GM12878 (cell line): ENCODE measurements around the gene METTL21C. TPM values are rescaled to one million over a fixed set of nuclear protein-coding genes. Genes with fewer than 3 reads are reported as not detected.

Source experiments
- ATAC-seq: fragments of 200-7000 bp; cut with Tn5 transposase; 3 replicates; pipeline ENCODE4 v1.9.1; 2020; ENCODE audit warnings: mild to moderate bottlenecking, moderate library complexity
- BruUV-seq: library from RNA; stranded (reverse); fragments of 400-500 nt; replicated peaks from 2 replicates; lab custom pipeline; 2021; lab: Mats Ljungman, UMichigan
- CTCF ChIA-PET: fragments of 300-600 bp; sonication (Branson Sonifier 250); formaldehyde crosslinking; extraction: SDS; loops from one replicate; lab custom pipeline; 2021; ENCODE audit warnings: inconsistent platforms; lab: Yijun Ruan, JAX
- POLR2A ChIA-PET: fragments of 350-600 bp; formaldehyde crosslinking; extraction: SDS; loops from one replicate; lab custom pipeline; 2021; ENCODE audit warnings: inconsistent platforms; lab: Charles Lee
- RAD21 ChIA-PET: fragments of 300-600 bp; sonication (Branson Sonifier 250); formaldehyde crosslinking; loops from one replicate; lab custom pipeline; 2023; ENCODE audit warnings: antibody characterized with exemption; ENCODE audit not compliant: unreplicated experiment; lab: Charles Lee
- SMC1A ChIA-PET: fragments of 300-600 bp; sonication (Branson Sonifier 250); formaldehyde crosslinking; loops from one replicate; lab custom pipeline; 2023; ENCODE audit not compliant: unreplicated experiment, uncharacterized antibody; lab: Charles Lee
- DNase-seq: peaks from one replicate; pipeline ENCODE4 v3.0.0-alpha.2; 2011; ENCODE audit warnings: low read depth, low spot score
- FAIRE-seq: peaks from 3 replicates; lab custom pipeline; 2011; peaks lifted over from hg19 to GRCh38; lab: Jason Lieb, UNC
- H2AFZ ChIP-seq: 2 replicates; pipeline ENCODE4 v1.6.0; 2011; ENCODE audit warnings: low read depth, low read length, control low read depth; ENCODE audit not compliant: control insufficient read depth
- H3K27ac ChIP-seq: 2 replicates; pipeline ENCODE4 v1.5.1; 2011; ENCODE audit warnings: control low read depth; ENCODE audit not compliant: control insufficient read depth, insufficient read depth
- H3K27me3 ChIP-seq, 2 experiments: replicated peaks in 1 of 2; 2 replicates each; pipeline versions ENCODE4 v1.6.0 to v1.6.1; 2011; ENCODE audit warnings: low read length in 1 of 2; ENCODE audit not compliant: control insufficient read depth in 2 of 2, insufficient read depth in 2 of 2
- H3K36me3 ChIP-seq, 2 experiments: 2 replicates each; pipeline ENCODE4 v1.5.1; 2011; ENCODE audit warnings: low read length in 1 of 2; ENCODE audit not compliant: control insufficient read depth in 2 of 2, insufficient read depth in 2 of 2
- H3K4me1 ChIP-seq: 2 replicates; pipeline ENCODE4 v1.6.1; 2011; ENCODE audit warnings: mild to moderate bottlenecking, low read length, moderate library complexity, mixed read lengths; ENCODE audit not compliant: control insufficient read depth, insufficient read depth
- H3K4me2 ChIP-seq: 2 replicates; pipeline ENCODE4 v1.6.0; 2011; ENCODE audit warnings: control low read depth; ENCODE audit not compliant: control insufficient read depth, insufficient read depth
- H3K4me3 ChIP-seq: fragments of 200-600 bp; sonication (generic); 2 replicates; pipeline ENCODE4 v1.5.1; 2016
- H3K79me2 ChIP-seq: 2 replicates; pipeline ENCODE4 v1.6.0; 2011; ENCODE audit warnings: low read length; ENCODE audit not compliant: control insufficient read depth, insufficient read depth
- H3K9ac ChIP-seq: 2 replicates; pipeline ENCODE4 v1.8.0; 2011; ENCODE audit warnings: low read length, control low read depth, mixed read lengths; ENCODE audit not compliant: control insufficient read depth, insufficient read depth
- H3K9me3 ChIP-seq: replicated peaks from 3 replicates; pipeline ENCODE4 v1.5.1; 2011; ENCODE audit warnings: mild to moderate bottlenecking, low read length; ENCODE audit not compliant: control insufficient read depth, insufficient read depth
- H4K20me1 ChIP-seq: 2 replicates; pipeline ENCODE4 v1.6.0; 2011; ENCODE audit not compliant: control insufficient read depth, insufficient read depth
- BHLHE40 ChIP-seq, 2 experiments: fragments of 450-650 bp in 1 of 2; IDR thresholded peaks; 2 replicates each; pipeline ENCODE4 v1.6.1; 2011 to 2017; ENCODE audit warnings: low read depth in 2 of 2, borderline replicate concordance in 1 of 2, improper control_type of control experiment in 1 of 2, low read length in 1 of 2, mild to moderate bottlenecking in 1 of 2
- ETV6 ChIP-seq, 2 experiments: fragments of 450-650 bp in 1 of 2; IDR thresholded peaks in 1 of 2; conservative IDR thresholded peaks in 1 of 2; 2 replicates each; pipeline ENCODE4 v1.6.1; 2014; ENCODE audit warnings: antibody characterized with exemption in 1 of 2, borderline replicate concordance in 1 of 2, low read depth in 1 of 2, mild to moderate bottlenecking in 1 of 2, moderate library complexity in 1 of 2
- FOS ChIP-seq: IDR thresholded peaks from 3 replicates; pipeline ENCODE4 v1.6.1; 2011; ENCODE audit warnings: borderline replicate concordance; ENCODE audit not compliant: insufficient read length; ENCODE audit errors: extremely low read depth
- HDGF ChIP-seq: fragments of 450-650 bp; IDR thresholded peaks from 2 replicates; pipeline ENCODE4 v1.6.1; 2016; ENCODE audit warnings: antibody characterized with exemption
- KLF5 ChIP-seq: fragments of 450-650 bp; IDR thresholded peaks from 2 replicates; pipeline ENCODE4 v1.6.1; 2014; ENCODE audit warnings: mild to moderate bottlenecking; ENCODE audit not compliant: partially characterized antibody
- LARP7 ChIP-seq: fragments of 450-650 bp; IDR thresholded peaks from 2 replicates; pipeline ENCODE4 v1.6.1; 2017; ENCODE audit warnings: mild to moderate bottlenecking
- PKNOX1 ChIP-seq: fragments of 450-650 bp; IDR thresholded peaks from 2 replicates; pipeline ENCODE4 v1.6.1; 2016; ENCODE audit warnings: mild to moderate bottlenecking
- RELA ChIP-seq: fragments of 450-650 bp; IDR thresholded peaks from 2 replicates; pipeline ENCODE4 v1.8.0; 2014; ENCODE audit warnings: borderline replicate concordance; ENCODE audit not compliant: partially characterized antibody
- SMAD1 ChIP-seq: fragments of 450-650 bp; IDR thresholded peaks from 2 replicates; pipeline ENCODE4 v1.6.1; 2018; ENCODE audit warnings: mild to moderate bottlenecking, low read depth; ENCODE audit not compliant: partially characterized antibody
- SRF ChIP-seq, 2 experiments: IDR thresholded peaks; 2 replicates each; pipeline ENCODE4 v1.6.1; 2011; ENCODE audit warnings: low read depth in 2 of 2, low read length in 2 of 2, mild to moderate bottlenecking in 1 of 2, moderate library complexity in 1 of 2
- TBL1XR1 ChIP-seq: IDR thresholded peaks from 2 replicates; pipeline ENCODE4 v1.6.1; 2012; ENCODE audit warnings: low read depth, low read length, improper control_type of control experiment
- TCF3 ChIP-seq: IDR thresholded peaks from 2 replicates; pipeline ENCODE4 v1.6.1; 2012; ENCODE audit warnings: low read depth, mild to moderate bottlenecking, low read length, borderline replicate concordance; ENCODE audit not compliant: insufficient read depth
- TCF7 ChIP-seq: IDR thresholded peaks from 2 replicates; pipeline ENCODE4 v1.6.1; 2014; ENCODE audit warnings: antibody characterized with exemption, borderline replicate concordance
- in situ Hi-C: fragments of 300-500 bp; cut with MboI; formaldehyde crosslinking; loops from 9 replicates; pipeline ENCODE4 v1.14.3; 2018; ENCODE audit warnings: mixed read lengths
- intact Hi-C: fragments of 100-400 bp; cut with micrococcal nuclease; formaldehyde crosslinking; loops from one replicate; pipeline ENCODE4 v1.14.2; 2022; ENCODE audit not compliant: unreplicated experiment
- polyA plus RNA-seq, 11 experiments: library from polyadenylated mRNA; depleted of rRNA in 4 of 11; unstranded in 6 of 11; stranded (reverse) in 5 of 11; fragments of >200 nt; fragmentation: Nextera tagmentation in 4 of 11; fragmentation: Illumina TruSeq in 1 of 11; extraction: Ambion mirVana in 4 of 11; extraction: Trizol in 1 of 11; gene quantifications; 1 replicate in 1 of 11; 2 replicates in 10 of 11; pipeline versions ENCODE4 v1.2.1 to v1.2.3, GENCODE V29; 2011 to 2016; ENCODE audit warnings: inconsistent platforms in 2 of 11, missing spikeins in 2 of 11, low read depth in 1 of 11
- total RNA-seq, 4 experiments: library from RNA; depleted of rRNA in 3 of 4; stranded (reverse); fragments of >200 nt in 3 of 4; fragmentation: Illumina TruSeq in 1 of 4; extraction: Trizol in 1 of 4; gene quantifications; 2 replicates each; pipeline versions ENCODE4 v1.2.1 to v1.2.3, GENCODE V29; 2013 to 2021
- TF ChIP-seq, protein P1 (sequence below): IDR thresholded peaks from 2 replicates; pipeline ENCODE4 v1.6.1; 2012; ENCODE audit warnings: low read depth, low read length, improper control_type of control experiment
- TF ChIP-seq, protein P2 (sequence below): fragments of 450-650 bp; IDR thresholded peaks from 2 replicates; pipeline ENCODE4 v1.6.1; 2017; ENCODE audit warnings: mild to moderate bottlenecking
- TF ChIP-seq, protein P3 (sequence below): IDR thresholded peaks from 2 replicates; pipeline ENCODE4 v1.6.1; 2012; ENCODE audit warnings: mild to moderate bottlenecking, low read depth, low read length

Gene METTL21C
- total and polyA plus RNA-seq, 10 of the 15 experiments (the other 5 are each of a cell fraction or from before 2014, with no cell fraction given): 0.13 TPM; not detected in 9

- TF ChIP-seq FOS (no peak), RELA (no peak), TCF7 (no peak), BHLHE40 (IDR thresholded peaks at IDR 0.05; ENCODE audit: borderline replicate concordance in 1 of 2, low read depth in 2 of 2, low read length in 1 of 2) (no peak), SRF (IDR thresholded peaks at IDR 0.05; ENCODE audit: low read depth in 2 of 2, low read length in 2 of 2) (no peak), ETV6 (conservative IDR thresholded peaks at IDR 0.05 in 1 of 2, IDR thresholded peaks at IDR 0.05 in 1 of 2; ENCODE audit: borderline replicate concordance in 1 of 2, low read depth in 1 of 2) (no peak), KLF5 (no peak), TBL1XR1 (no peak), LARP7 (no peak), SMAD1 (no peak), TCF3 (no peak), HDGF (no peak), PKNOX1 (no peak)
- TF ChIP-seq, protein P1, sequence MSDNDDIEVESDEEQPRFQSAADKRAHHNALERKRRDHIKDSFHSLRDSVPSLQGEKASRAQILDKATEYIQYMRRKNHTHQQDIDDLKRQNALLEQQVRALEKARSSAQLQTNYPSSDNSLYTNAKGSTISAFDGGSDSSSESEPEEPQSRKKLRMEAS: no peak
- TF ChIP-seq, protein P2, sequence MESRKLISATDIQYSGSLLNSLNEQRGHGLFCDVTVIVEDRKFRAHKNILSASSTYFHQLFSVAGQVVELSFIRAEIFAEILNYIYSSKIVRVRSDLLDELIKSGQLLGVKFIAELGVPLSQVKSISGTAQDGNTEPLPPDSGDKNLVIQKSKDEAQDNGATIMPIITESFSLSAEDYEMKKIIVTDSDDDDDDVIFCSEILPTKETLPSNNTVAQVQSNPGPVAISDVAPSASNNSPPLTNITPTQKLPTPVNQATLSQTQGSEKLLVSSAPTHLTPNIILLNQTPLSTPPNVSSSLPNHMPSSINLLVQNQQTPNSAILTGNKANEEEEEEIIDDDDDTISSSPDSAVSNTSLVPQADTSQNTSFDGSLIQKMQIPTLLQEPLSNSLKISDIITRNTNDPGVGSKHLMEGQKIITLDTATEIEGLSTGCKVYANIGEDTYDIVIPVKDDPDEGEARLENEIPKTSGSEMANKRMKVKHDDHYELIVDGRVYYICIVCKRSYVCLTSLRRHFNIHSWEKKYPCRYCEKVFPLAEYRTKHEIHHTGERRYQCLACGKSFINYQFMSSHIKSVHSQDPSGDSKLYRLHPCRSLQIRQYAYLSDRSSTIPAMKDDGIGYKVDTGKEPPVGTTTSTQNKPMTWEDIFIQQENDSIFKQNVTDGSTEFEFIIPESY: no peak
- TF ChIP-seq, protein P3, sequence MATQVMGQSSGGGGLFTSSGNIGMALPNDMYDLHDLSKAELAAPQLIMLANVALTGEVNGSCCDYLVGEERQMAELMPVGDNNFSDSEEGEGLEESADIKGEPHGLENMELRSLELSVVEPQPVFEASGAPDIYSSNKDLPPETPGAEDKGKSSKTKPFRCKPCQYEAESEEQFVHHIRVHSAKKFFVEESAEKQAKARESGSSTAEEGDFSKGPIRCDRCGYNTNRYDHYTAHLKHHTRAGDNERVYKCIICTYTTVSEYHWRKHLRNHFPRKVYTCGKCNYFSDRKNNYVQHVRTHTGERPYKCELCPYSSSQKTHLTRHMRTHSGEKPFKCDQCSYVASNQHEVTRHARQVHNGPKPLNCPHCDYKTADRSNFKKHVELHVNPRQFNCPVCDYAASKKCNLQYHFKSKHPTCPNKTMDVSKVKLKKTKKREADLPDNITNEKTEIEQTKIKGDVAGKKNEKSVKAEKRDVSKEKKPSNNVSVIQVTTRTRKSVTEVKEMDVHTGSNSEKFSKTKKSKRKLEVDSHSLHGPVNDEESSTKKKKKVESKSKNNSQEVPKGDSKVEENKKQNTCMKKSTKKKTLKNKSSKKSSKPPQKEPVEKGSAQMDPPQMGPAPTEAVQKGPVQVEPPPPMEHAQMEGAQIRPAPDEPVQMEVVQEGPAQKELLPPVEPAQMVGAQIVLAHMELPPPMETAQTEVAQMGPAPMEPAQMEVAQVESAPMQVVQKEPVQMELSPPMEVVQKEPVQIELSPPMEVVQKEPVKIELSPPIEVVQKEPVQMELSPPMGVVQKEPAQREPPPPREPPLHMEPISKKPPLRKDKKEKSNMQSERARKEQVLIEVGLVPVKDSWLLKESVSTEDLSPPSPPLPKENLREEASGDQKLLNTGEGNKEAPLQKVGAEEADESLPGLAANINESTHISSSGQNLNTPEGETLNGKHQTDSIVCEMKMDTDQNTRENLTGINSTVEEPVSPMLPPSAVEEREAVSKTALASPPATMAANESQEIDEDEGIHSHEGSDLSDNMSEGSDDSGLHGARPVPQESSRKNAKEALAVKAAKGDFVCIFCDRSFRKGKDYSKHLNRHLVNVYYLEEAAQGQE: no peak
- ATAC-seq (no peak), DNase-seq (no peak), FAIRE-seq (no peak)
- Histone ChIP-seq H3K4me1 (no peaks in the 10 kb centered on the region), H3K79me2 (no peaks in the 10 kb centered on the region), H3K27ac (no peak overlapping the region), H3K9me3 (no peaks in the 10 kb centered on the region), H3K9ac (no peak overlapping the region), H3K4me3 (no peak overlapping the region), H3K4me2 (no peak overlapping the region), H4K20me1 (no peaks in the 10 kb centered on the region), H2AFZ (no peak overlapping the region), H3K36me3 (no peaks in the 10 kb centered on the region), H3K27me3 (no peaks in the 10 kb centered on the region)
- CTCF ChIA-PET: interaction anchor here (0.6 kb wide), 1 partner anchor 122 kb away, joined by 3 read pairs; no protein-coding TSS in a partner anchor
- POLR2A ChIA-PET: no interaction called here
- SMC1A ChIA-PET: interaction anchor here (1.3 kb wide), 1 partner anchor 25 kb away, joined by 3 read pairs; no protein-coding TSS in a partner anchor
- RAD21 ChIA-PET: no interaction called here
- BruUV-seq: no TSS peak
- in situ Hi-C loops (no loop called here), intact Hi-C loops (no loop called here)
Measured at GRCh38 chr13:102703726-102704035, 8.8 kb upstream of the METTL21C start.
